HEK293T (cell line): ENCODE results near the gene CTAG1B.

ENCODE experiments used
- ARNT ChIP-seq: fragments of 450-650 bp; IDR thresholded peaks from 2 replicates; pipeline ENCODE4 v1.6.1; 2017; ENCODE audit warnings: mild to moderate bottlenecking
- BHLHE40 ChIP-seq: fragments of 450-650 bp; IDR thresholded peaks from 2 replicates; pipeline ENCODE4 v1.6.1; 2016; ENCODE audit warnings: mild to moderate bottlenecking, moderate library complexity, borderline replicate concordance
- ELF4 ChIP-seq: fragments of 450-650 bp; IDR thresholded peaks from 2 replicates; pipeline ENCODE4 v1.6.1; 2017; ENCODE audit warnings: antibody characterized with exemption
- FOXA1 ChIP-seq: fragments of 450-650 bp; IDR thresholded peaks from 2 replicates; pipeline ENCODE4 v1.6.1; 2016; ENCODE audit warnings: mild to moderate bottlenecking
- FOXK2 ChIP-seq: fragments of 450-650 bp; IDR thresholded peaks from 2 replicates; pipeline ENCODE4 v1.6.1; 2016; ENCODE audit warnings: mild to moderate bottlenecking
- FOXM1 ChIP-seq: fragments of 450-650 bp; IDR thresholded peaks from 2 replicates; pipeline ENCODE4 v1.6.1; 2017; ENCODE audit warnings: mild to moderate bottlenecking, borderline replicate concordance
- HDGF ChIP-seq: fragments of 450-650 bp; IDR thresholded peaks from 2 replicates; pipeline ENCODE4 v1.6.1; 2017; ENCODE audit warnings: antibody characterized with exemption, borderline replicate concordance
- LEF1 ChIP-seq: fragments of 450-650 bp; IDR thresholded peaks from 2 replicates; pipeline ENCODE4 v1.6.1; 2017; ENCODE audit warnings: mild to moderate bottlenecking, borderline replicate concordance
- NFRKB ChIP-seq: fragments of 450-650 bp; IDR thresholded peaks from 2 replicates; pipeline ENCODE4 v1.6.1; 2016; ENCODE audit warnings: mild to moderate bottlenecking, moderate library complexity
- PKNOX1 ChIP-seq: fragments of 450-650 bp; IDR thresholded peaks from 2 replicates; pipeline ENCODE4 v1.6.1; 2016
- SP1 ChIP-seq: fragments of 450-650 bp; IDR thresholded peaks from 2 replicates; pipeline ENCODE4 v1.6.1; 2017
- SUZ12 ChIP-seq: fragments of 450-650 bp; IDR thresholded peaks from 2 replicates; pipeline ENCODE4 v1.6.1; 2016; ENCODE audit warnings: mild to moderate bottlenecking
- TARDBP ChIP-seq: fragments of 450-650 bp; IDR thresholded peaks from 2 replicates; pipeline ENCODE4 v1.6.1; 2016
- ZNF384 ChIP-seq: fragments of 450-650 bp; IDR thresholded peaks from 2 replicates; pipeline ENCODE4 v1.6.1; 2016

- TF ChIP-seq FOXK2 (no peak), FOXM1 (no peak), FOXA1 (no peak), NFRKB (no peak), SP1 (no peak), BHLHE40 (no peak), ARNT (no peak), TARDBP (no peak), SUZ12 (no peak), PKNOX1 (no peak), ELF4 (no peak), HDGF (no peak), ZNF384 (no peak), LEF1 (no peak)
Measured at GRCh38 chrX:154655786-154656185, 36.7 kb upstream of the CTAG1B start.
